Bronchial epithelial cell (primary cell): Measurements from ENCODE around the gene CRTAC1. TPM values are rescaled to one million over a fixed set of nuclear protein-coding genes. Genes with fewer than 3 reads are reported as not detected.

Experiments
- DNase-seq: peaks from one replicate; pipeline ENCODE4 v3.0.0-alpha.2; 2010; ENCODE audit warnings: low read depth
- FAIRE-seq: peaks from 2 replicates; lab custom pipeline; 2011; peaks lifted over from hg19 to GRCh38; lab: Jason Lieb, UNC
- H3K27me3 ChIP-seq: 2 replicates; pipeline ENCODE4 v1.5.1; 2011; ENCODE audit warnings: low read length; ENCODE audit not compliant: control insufficient read depth, insufficient read depth
- H3K36me3 ChIP-seq: 2 replicates; pipeline ENCODE4 v1.5.1; 2011; ENCODE audit warnings: low read length; ENCODE audit not compliant: control insufficient read depth, insufficient read depth
- H3K4me3 ChIP-seq: 2 replicates; pipeline ENCODE4 v1.5.1; 2011; ENCODE audit warnings: mild to moderate bottlenecking, low read depth, low read length, control low read depth
- total RNA-seq: library from RNA; depleted of rRNA; stranded (reverse); fragments of >200 nt; gene quantifications from 2 replicates; pipeline ENCODE4 v1.2.1, GENCODE V29; 2014
- TF ChIP-seq, protein P1 (sequence below): IDR thresholded peaks from 2 replicates; pipeline ENCODE4 v1.5.1; 2011; ENCODE audit warnings: mild to moderate bottlenecking, moderate library complexity, low read length, control low read depth, inconsistent platforms; ENCODE audit not compliant: insufficient read depth, severe bottlenecking

The CRTAC1 gene
- total RNA-seq, 1 donor from 2014 or later: not detected

DNA sequence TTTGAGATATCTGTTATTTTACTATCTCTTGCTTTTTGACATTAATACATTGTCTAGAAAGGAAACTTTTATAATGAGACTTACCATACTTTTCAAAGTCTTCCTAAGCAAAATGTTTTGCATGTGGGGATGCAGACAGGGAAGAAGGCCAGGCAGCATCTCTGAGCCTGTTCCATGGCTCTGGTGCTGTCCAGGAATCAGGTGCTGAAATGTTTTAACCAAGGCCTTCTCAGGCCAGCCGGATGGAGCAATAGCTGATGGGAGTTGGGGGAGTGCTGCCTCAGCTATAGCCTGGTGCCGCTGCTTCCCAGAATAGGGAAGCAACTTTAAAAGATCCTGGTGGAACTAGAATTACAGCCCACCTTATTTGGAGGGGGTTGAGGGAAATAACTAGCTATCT, 38.5 kb downstream of the CRTAC1 start:
- Histone ChIP-seq H3K36me3 (no peaks in the 10 kb centered on the region), H3K27me3 (no peaks in the 10 kb centered on the region), H3K4me3 (no peak overlapping the region)
- no peak for FAIRE-seq
- peak; percentile 18 for DNase-seq
- TF ChIP-seq, protein P1, sequence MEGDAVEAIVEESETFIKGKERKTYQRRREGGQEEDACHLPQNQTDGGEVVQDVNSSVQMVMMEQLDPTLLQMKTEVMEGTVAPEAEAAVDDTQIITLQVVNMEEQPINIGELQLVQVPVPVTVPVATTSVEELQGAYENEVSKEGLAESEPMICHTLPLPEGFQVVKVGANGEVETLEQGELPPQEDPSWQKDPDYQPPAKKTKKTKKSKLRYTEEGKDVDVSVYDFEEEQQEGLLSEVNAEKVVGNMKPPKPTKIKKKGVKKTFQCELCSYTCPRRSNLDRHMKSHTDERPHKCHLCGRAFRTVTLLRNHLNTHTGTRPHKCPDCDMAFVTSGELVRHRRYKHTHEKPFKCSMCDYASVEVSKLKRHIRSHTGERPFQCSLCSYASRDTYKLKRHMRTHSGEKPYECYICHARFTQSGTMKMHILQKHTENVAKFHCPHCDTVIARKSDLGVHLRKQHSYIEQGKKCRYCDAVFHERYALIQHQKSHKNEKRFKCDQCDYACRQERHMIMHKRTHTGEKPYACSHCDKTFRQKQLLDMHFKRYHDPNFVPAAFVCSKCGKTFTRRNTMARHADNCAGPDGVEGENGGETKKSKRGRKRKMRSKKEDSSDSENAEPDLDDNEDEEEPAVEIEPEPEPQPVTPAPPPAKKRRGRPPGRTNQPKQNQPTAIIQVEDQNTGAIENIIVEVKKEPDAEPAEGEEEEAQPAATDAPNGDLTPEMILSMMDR: no peak

- no peak for DNase-seq
- peaks cover 3% of the 10 kb centered on the region for H3K27me3 ChIP-seq
- FAIRE-seq: no peak
- TF ChIP-seq, protein P1: no peak
- no peak overlapping the region for H3K4me3 ChIP-seq
- no peaks in the 10 kb centered on the region for H3K36me3 ChIP-seq
Observed at GRCh38 chr10:97981816-97982215, 48.6 kb downstream of the CRTAC1 start.

DNA sequence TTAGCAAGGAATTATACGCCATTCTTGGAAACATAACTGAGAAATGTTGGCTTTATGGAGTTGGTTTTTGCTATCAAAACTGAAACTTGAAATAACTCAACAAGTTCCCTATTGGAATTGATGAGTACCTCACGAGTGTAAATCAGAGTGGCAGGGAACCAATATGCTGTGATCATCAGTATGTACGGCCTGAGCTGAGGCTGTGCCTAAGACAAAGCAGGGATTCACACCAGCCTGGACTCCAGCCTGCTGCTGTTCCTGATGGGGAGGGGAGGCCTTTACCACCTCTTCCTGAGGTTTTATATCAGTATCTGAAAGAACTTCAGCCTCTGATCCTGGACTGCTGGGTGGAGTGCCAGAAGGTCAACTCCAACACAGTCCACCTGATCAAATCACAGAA, 52.7 kb downstream of the CRTAC1 start:
- no peak for FAIRE-seq
- Histone ChIP-seq H3K36me3 (no peaks in the 10 kb centered on the region), H3K27me3 (peaks cover 10% of the 10 kb centered on the region), H3K4me3 (no peak overlapping the region)
- DNase-seq: no peak
- TF ChIP-seq, protein P1: no peak

DNA sequence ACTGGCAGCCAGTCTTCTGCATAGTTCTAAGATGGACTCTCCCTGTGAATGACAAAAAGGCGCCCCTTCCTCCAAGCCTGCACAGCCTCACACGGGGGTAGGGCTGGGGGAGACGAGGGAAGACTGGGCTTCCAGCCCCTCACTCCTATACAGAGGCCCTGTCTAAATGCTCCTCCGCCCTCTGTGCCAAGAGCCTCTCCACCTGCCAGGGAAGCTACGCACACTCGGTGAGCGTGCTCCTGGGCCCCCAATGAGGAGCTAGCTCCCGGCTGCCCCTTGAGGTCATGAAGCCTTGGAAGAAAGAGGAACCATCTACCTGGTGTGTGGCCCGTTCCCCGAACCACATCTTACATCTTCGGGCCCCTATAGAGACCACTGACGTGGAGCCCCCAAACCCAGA, 54.8 kb downstream of the CRTAC1 start:
- Histone ChIP-seq H3K4me3 (no peak overlapping the region), H3K36me3 (no peaks in the 10 kb centered on the region), H3K27me3 (peaks cover 10% of the 10 kb centered on the region)
- FAIRE-seq (no peak), DNase-seq (no peak)
- TF ChIP-seq, protein P1: no peak

- Histone ChIP-seq H3K4me3 (no peak overlapping the region), H3K27me3 (peaks cover 10% of the 10 kb centered on the region), H3K36me3 (no peaks in the 10 kb centered on the region)
- no peak for DNase-seq
- no peak for FAIRE-seq
- TF ChIP-seq, protein P1: no peak
Observed at GRCh38 chr10:97974526-97975525, 55.6 kb downstream of the CRTAC1 start.

DNA sequence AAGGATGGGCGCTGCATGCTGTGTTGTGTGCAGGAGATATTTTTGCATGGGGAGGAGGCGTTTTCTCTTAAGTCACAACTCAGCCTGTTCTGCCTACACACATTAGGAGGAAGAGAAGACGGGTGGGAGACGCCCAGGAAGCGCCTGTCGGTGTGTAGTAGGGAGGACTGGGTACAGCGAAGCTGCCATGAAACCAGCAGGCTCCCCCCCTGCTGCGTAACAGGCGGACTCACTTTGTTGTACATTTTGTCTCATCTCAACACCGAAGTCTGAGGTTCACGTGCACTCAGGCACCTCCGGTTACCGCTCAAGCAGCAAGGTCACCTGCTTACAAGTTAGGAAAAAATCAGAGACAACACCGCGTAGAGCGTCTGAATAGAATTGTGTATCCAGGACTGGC, 56.3 kb downstream of the CRTAC1 start:
- FAIRE-seq: no peak
- DNase-seq: no peak
- no peaks in the 10 kb centered on the region for H3K36me3 ChIP-seq
- H3K4me3 ChIP-seq: no peak overlapping the region
- H3K27me3 ChIP-seq: peaks cover 10% of the 10 kb centered on the region
- TF ChIP-seq, protein P1: no peak
